Peyer's patch (tissue), 4 donors: ENCODE results near the gene SLCO4A1. TPM values are rescaled to one million over a fixed set of nuclear protein-coding genes. Genes with fewer than 3 reads are reported as not detected.

Source experiments
- DNase-seq, 3 donors: peaks; one replicate each; pipeline ENCODE4 v3.0.0-alpha.2; 2017 to 2019
- H3K27ac ChIP-seq, 4 donors: fragments of 200-600 bp; sonication (generic); one replicate each; pipeline ENCODE4 v1.5.1; 2016 to 2019
- H3K27me3 ChIP-seq, 2 donors: fragments of 200-600 bp; sonication (generic); one replicate each; pipeline ENCODE4 v1.5.1; 2019
- H3K36me3 ChIP-seq, 3 donors: fragments of 200-600 bp; sonication (generic); one replicate each; pipeline ENCODE4 v1.5.1; 2016 to 2019
- H3K4me1 ChIP-seq, 4 donors: fragments of 200-600 bp; sonication (generic); one replicate each; pipeline ENCODE4 v1.5.1; 2016 to 2019
- H3K4me3 ChIP-seq, 4 donors: fragments of 200-600 bp; sonication (generic); 1 replicate in 3 of 4; 2 replicates in 1 of 4; pipeline ENCODE4 v1.5.1; 2016 to 2019; ENCODE audit warnings: mild to moderate bottlenecking in 1 of 4
- H3K9me3 ChIP-seq, 4 donors: fragments of 200-600 bp; sonication (generic); one replicate each; pipeline ENCODE4 v1.5.1; 2016 to 2019; ENCODE audit warnings: mild to moderate bottlenecking in 1 of 4
- CTCF ChIP-seq, 6 experiments: fragments of 450-650 bp in 4 of 6; fragments of 200-600 bp in 2 of 6; sonication (generic) in 1 of 6; IDR thresholded peaks; one replicate each; pipeline ENCODE4 v1.5.1; 2017 to 2019; ENCODE audit warnings: antibody characterized with exemption in 6 of 6, mild to moderate bottlenecking in 3 of 6, moderate library complexity in 1 of 6
- POLR2A ChIP-seq, 2 donors: fragments of 450-650 bp; IDR thresholded peaks; one replicate each; pipeline ENCODE4 v1.5.1; 2017; ENCODE audit warnings: antibody characterized with exemption in 2 of 2, mild to moderate bottlenecking in 2 of 2, moderate library complexity in 2 of 2
- total RNA-seq, 4 donors: library from RNA; depleted of rRNA; stranded (reverse); fragments of >200 nt; gene quantifications; one replicate each; pipeline ENCODE4 v1.1.0, GENCODE V29; 2016

The SLCO4A1 gene
- total RNA-seq, 4 donors from 2014 or later, result 6.7 to 42.9 (median 28.5) TPM

- H3K27me3 ChIP-seq, result no peaks in the 10 kb centered on the region
Observed at GRCh38 chr20:62604796-62605195, 37.5 kb upstream of the SLCO4A1 start.

GRCh38 chr20:62605236-62605943, 36.9 kb upstream of the SLCO4A1 start:
- H3K27me3 ChIP-seq, result no peaks in the 10 kb centered on the region
- DNase-seq, result no peak
- no peaks in the 10 kb centered on the region for H3K9me3 ChIP-seq
- no peak for TF ChIP-seq CTCF (IDR thresholded peaks at IDR 0.05)
- H3K27ac ChIP-seq, result peak overlapping the region in 1 of 4 donors; percentile 28
- H3K4me3 ChIP-seq, result no peak overlapping the region
- H3K36me3 ChIP-seq, result no peaks in the 10 kb centered on the region
- peaks cover 0 to 44% (median 29%) of the 10 kb centered on the region in 4 donors for H3K4me1 ChIP-seq

More at GRCh38 chr20:62604796-62605195, 37.5 kb upstream of the SLCO4A1 start:
- DNase-seq, result no peak
- TF ChIP-seq POLR2A (IDR thresholded peaks at IDR 0.05) (no peak), CTCF (IDR thresholded peaks at IDR 0.05) (no peak)
- no peaks in the 10 kb centered on the region for H3K36me3 ChIP-seq
- no peak overlapping the region for H3K4me3 ChIP-seq
- H3K4me1 ChIP-seq, result peaks cover 0 to 44% (median 29%) of the 10 kb centered on the region in 4 donors
- no peak overlapping the region for H3K27ac ChIP-seq
- no peaks in the 10 kb centered on the region for H3K9me3 ChIP-seq

GRCh38 chr20:62606016-62606415, 36.3 kb upstream of the SLCO4A1 start:
- H3K4me3 ChIP-seq, result no peak overlapping the region
- peak overlapping the region in 1 of 4 donors; percentile 28 for H3K27ac ChIP-seq
- H3K4me1 ChIP-seq, result peaks cover 0 to 44% (median 29%) of the 10 kb centered on the region in 4 donors
- DNase-seq, result peak in 2 of 3 donors; percentile 38 to 53
- no peak for TF ChIP-seq POLR2A (IDR thresholded peaks at IDR 0.05)
- no peak for TF ChIP-seq CTCF (IDR thresholded peaks at IDR 0.05)
- H3K36me3 ChIP-seq, result no peaks in the 10 kb centered on the region
- H3K9me3 ChIP-seq, result no peaks in the 10 kb centered on the region
- H3K27me3 ChIP-seq, result no peaks in the 10 kb centered on the region

GRCh38 chr20:62606551-62607201, 35.6 kb upstream of the SLCO4A1 start:
- Histone ChIP-seq H3K27me3 (no peaks in the 10 kb centered on the region), H3K36me3 (no peaks in the 10 kb centered on the region), H3K4me3 (no peak overlapping the region), H3K4me1 (peaks cover 0 to 44% (median 29%) of the 10 kb centered on the region in 4 donors), H3K9me3 (no peaks in the 10 kb centered on the region), H3K27ac (peak overlapping the region in 1 of 4 donors; percentile 52)
- DNase-seq, result peak in 2 of 3 donors; percentile 79 to 82
- TF ChIP-seq CTCF (IDR thresholded peaks at IDR 0.05) (no peak), POLR2A (IDR thresholded peaks at IDR 0.05) (no peak)

- Histone ChIP-seq H3K27ac (no peak overlapping the region), H3K4me1 (peaks cover 0 to 39% (median 28%) of the 10 kb centered on the region in 4 donors), H3K27me3 (no peaks in the 10 kb centered on the region), H3K4me3 (no peak overlapping the region), H3K36me3 (no peaks in the 10 kb centered on the region), H3K9me3 (no peaks in the 10 kb centered on the region)
- DNase-seq, result no peak
- TF ChIP-seq CTCF (IDR thresholded peaks at IDR 0.05) (no peak), POLR2A (IDR thresholded peaks at IDR 0.05) (no peak)
Observed at GRCh38 chr20:62607366-62608217, 34.7 kb upstream of the SLCO4A1 start.
